HL-60 (cell line): ENCODE measurements around the gene MBLAC1.

Experiments
- DNase-seq, 2 experiments: peaks; one replicate each; pipeline ENCODE4 v3.0.0-alpha.2; 2010 to 2020; ENCODE audit warnings: low read depth in 1 of 2, low spot score in 1 of 2
- H3K27ac ChIP-seq: fragments of 250-450 bp; sonication (Bioruptor Pico); replicated peaks from 2 replicates; pipeline ENCODE4 v1.5.1; 2020; ENCODE audit warnings: mild to moderate bottlenecking, moderate library complexity
- H3K27me3 ChIP-seq: fragments of 250-450 bp; sonication (Bioruptor Pico); 2 replicates; pipeline ENCODE4 v1.5.1; 2021; ENCODE audit warnings: mild to moderate bottlenecking, moderate library complexity; ENCODE audit not compliant: insufficient read depth, poor library complexity, severe bottlenecking
- H3K4me3 ChIP-seq: replicated peaks from 2 replicates; pipeline ENCODE4 v1.5.1; 2011; ENCODE audit warnings: mild to moderate bottlenecking, control low read depth, low read length; ENCODE audit not compliant: insufficient read depth
- GABPA ChIP-seq: IDR thresholded peaks from 2 replicates; pipeline ENCODE4 v1.6.1; 2012; ENCODE audit warnings: low read depth
- POLR2AphosphoS5 ChIP-seq: IDR thresholded peaks from 2 replicates; pipeline ENCODE4 v1.6.1; 2012; ENCODE audit warnings: low read depth
- SPI1 ChIP-seq: IDR thresholded peaks from 2 replicates; pipeline ENCODE4 v1.6.1; 2012; ENCODE audit warnings: low read depth, mild to moderate bottlenecking, borderline replicate concordance
- long read RNA-seq: library from polyadenylated mRNA; unstranded; transcript quantifications from one replicate; pipeline ENCODE4 v2.0.0, GENCODE V29; 2020
- TF ChIP-seq, protein P1 (sequence below): IDR thresholded peaks from 2 replicates; pipeline ENCODE4 v1.6.1; 2012; ENCODE audit warnings: low read depth; ENCODE audit not compliant: insufficient replicate concordance
- TF ChIP-seq, protein P2 (sequence below): IDR thresholded peaks from one replicate; pipeline ENCODE4 v1.5.1; 2011; ENCODE audit warnings: low read length, control low read depth, inconsistent platforms; ENCODE audit not compliant: insufficient read depth

The MBLAC1 gene, protein sequence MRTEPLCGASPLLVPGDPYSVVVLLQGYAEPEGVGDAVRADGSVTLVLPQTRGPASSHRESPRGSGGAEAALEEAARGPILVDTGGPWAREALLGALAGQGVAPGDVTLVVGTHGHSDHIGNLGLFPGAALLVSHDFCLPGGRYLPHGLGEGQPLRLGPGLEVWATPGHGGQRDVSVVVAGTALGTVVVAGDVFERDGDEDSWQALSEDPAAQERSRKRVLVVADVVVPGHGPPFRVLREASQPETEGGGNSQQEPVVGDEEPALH
- long read RNA-seq, result 0 reads

DNA sequence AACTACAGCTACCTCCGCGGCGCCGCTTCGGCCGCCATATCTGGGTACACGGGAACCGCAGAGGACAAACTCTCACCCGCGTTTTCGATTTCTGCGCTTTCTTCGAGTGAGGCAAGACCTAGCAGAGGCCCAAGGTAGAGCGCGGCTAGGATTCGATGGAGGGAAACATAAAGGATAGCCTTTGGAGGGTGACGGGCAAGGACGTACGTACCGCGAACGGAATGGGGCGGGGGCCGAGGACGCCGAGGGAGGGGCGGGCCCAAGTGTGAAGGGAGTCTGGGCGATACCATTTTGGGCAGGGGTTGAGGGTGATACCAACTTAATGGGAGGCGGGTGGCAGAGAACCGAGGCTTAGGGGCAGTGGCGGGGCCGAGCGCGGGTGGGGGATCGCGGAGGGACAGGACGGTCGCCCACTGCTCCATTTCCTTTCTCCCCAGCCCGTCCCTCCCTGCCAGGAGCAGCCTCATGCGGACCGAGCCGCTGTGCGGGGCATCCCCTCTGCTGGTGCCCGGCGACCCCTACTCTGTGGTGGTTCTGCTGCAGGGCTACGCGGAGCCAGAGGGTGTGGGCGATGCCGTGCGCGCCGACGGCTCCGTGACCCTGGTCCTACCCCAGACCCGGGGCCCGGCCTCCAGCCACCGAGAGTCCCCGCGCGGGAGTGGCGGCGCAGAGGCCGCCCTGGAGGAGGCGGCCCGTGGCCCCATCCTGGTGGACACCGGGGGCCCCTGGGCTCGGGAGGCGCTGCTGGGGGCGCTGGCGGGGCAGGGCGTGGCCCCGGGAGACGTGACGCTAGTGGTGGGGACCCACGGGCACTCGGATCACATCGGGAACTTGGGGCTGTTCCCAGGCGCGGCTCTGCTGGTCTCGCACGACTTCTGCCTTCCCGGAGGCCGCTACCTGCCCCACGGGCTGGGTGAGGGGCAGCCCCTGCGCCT is at the start of gene MBLAC1:
MBLAC1 (plus strand) TSS at position 37 of the 935 bp plus-strand sequence; CDS start at position 466, 429 bp downstream.
- Histone ChIP-seq H3K27me3 (no peaks in the 10 kb centered on the region), H3K27ac (peak within 1 kb of the TSS; percentile 96), H3K4me3 (peak within 1 kb of the TSS; percentile 83)
- DNase-seq, result peak; percentile 90 to 92
- TF ChIP-seq POLR2AphosphoS5 (peak; percentile 84), GABPA (peak; percentile 35; the same call in 1 of the 2 replicates)
- TF ChIP-seq, protein P1, sequence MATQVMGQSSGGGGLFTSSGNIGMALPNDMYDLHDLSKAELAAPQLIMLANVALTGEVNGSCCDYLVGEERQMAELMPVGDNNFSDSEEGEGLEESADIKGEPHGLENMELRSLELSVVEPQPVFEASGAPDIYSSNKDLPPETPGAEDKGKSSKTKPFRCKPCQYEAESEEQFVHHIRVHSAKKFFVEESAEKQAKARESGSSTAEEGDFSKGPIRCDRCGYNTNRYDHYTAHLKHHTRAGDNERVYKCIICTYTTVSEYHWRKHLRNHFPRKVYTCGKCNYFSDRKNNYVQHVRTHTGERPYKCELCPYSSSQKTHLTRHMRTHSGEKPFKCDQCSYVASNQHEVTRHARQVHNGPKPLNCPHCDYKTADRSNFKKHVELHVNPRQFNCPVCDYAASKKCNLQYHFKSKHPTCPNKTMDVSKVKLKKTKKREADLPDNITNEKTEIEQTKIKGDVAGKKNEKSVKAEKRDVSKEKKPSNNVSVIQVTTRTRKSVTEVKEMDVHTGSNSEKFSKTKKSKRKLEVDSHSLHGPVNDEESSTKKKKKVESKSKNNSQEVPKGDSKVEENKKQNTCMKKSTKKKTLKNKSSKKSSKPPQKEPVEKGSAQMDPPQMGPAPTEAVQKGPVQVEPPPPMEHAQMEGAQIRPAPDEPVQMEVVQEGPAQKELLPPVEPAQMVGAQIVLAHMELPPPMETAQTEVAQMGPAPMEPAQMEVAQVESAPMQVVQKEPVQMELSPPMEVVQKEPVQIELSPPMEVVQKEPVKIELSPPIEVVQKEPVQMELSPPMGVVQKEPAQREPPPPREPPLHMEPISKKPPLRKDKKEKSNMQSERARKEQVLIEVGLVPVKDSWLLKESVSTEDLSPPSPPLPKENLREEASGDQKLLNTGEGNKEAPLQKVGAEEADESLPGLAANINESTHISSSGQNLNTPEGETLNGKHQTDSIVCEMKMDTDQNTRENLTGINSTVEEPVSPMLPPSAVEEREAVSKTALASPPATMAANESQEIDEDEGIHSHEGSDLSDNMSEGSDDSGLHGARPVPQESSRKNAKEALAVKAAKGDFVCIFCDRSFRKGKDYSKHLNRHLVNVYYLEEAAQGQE, result peak; percentile 66
- TF ChIP-seq, protein P2, sequence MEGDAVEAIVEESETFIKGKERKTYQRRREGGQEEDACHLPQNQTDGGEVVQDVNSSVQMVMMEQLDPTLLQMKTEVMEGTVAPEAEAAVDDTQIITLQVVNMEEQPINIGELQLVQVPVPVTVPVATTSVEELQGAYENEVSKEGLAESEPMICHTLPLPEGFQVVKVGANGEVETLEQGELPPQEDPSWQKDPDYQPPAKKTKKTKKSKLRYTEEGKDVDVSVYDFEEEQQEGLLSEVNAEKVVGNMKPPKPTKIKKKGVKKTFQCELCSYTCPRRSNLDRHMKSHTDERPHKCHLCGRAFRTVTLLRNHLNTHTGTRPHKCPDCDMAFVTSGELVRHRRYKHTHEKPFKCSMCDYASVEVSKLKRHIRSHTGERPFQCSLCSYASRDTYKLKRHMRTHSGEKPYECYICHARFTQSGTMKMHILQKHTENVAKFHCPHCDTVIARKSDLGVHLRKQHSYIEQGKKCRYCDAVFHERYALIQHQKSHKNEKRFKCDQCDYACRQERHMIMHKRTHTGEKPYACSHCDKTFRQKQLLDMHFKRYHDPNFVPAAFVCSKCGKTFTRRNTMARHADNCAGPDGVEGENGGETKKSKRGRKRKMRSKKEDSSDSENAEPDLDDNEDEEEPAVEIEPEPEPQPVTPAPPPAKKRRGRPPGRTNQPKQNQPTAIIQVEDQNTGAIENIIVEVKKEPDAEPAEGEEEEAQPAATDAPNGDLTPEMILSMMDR, result no peak

DNA sequence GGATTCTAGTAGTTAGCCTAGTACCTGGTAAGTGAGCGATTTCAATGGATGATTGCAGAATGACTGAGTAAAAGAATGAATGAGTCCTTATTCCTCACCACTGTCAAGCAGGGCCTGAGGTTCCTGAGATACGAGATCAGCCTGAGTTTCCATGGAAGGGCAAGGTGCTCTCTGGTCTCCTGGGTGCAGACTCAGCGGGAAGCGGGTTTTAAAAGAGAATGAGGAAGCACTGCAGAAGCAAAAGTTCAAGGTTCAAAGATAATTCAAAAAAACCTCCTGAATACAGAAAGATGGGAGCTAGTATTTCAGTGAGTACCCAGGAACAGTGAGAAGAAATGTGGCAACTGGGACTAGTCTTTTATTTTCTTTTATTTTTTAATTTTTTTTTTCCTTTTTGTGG is 49.6 kb upstream of the MBLAC1 start:
- TF ChIP-seq SPI1, result no peak
- no peak for TF ChIP-seq GABPA
- TF ChIP-seq, protein P2, result no peak
- no peak for TF ChIP-seq POLR2AphosphoS5
- TF ChIP-seq, protein P1, result no peak
- H3K27ac ChIP-seq, result no peak overlapping the region
- DNase-seq, result no peak
- H3K27me3 ChIP-seq, result no peaks in the 10 kb centered on the region
- no peak overlapping the region for H3K4me3 ChIP-seq

DNA sequence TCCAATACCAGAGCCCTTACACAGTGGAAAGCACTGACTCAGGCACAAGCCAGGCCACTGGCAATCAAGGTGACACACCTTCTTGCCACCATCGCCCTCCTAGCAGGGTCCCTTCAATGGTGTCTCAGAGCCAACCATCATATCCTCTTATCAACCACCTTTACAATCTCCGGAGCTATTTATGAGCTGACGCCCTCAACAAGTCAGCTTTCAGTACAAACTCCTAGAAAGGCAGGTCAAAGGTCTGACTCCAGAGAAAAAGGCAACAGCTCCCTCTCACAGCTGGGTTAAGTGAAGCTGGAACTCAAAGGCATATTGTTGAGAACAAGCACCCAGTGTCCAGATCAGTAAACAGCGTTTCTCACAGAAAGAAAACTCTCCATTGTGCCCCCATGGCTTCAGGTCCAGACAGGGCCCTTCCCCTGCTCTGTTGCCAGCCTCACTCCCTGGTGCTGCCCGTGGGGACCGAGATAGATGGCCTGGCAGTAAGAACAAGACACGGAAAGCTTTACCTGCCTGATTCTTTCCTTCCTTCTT is 47.7 kb upstream of the MBLAC1 start:
- H3K4me3 ChIP-seq, result no peak overlapping the region
- TF ChIP-seq, protein P2, result no peak
- TF ChIP-seq POLR2AphosphoS5, result no peak
- TF ChIP-seq GABPA, result no peak
- TF ChIP-seq SPI1, result no peak
- no peaks in the 10 kb centered on the region for H3K27me3 ChIP-seq
- no peak overlapping the region for H3K27ac ChIP-seq
- DNase-seq, result no peak
